Cardiac muscle cell (in vitro differentiated cells and primary cell): ENCODE measurements around the gene TSGA10IP. TPM values are rescaled to one million over a fixed set of nuclear protein-coding genes. Genes with fewer than 3 reads are reported as not detected.

Experiments used
- DNase-seq, 2 donors: peaks; one replicate each; pipeline versions ENCODE4 v3.0.0 to v3.0.0-alpha.2; 2010 to 2017; ENCODE audit warnings: low read depth in 1 of 2, low spot score in 1 of 2
- H3K27ac ChIP-seq: fragments of 200-600 bp; sonication (generic); 2 replicates; pipeline ENCODE4 v1.5.1; 2016
- H3K27me3 ChIP-seq: fragments of 200-600 bp; sonication (generic); 2 replicates; pipeline ENCODE4 v1.6.0; 2016; ENCODE audit warnings: control low read depth
- H3K36me3 ChIP-seq: fragments of 200-600 bp; sonication (generic); 2 replicates; pipeline ENCODE4 v1.5.1; 2016; ENCODE audit warnings: control low read depth
- H3K4me1 ChIP-seq: fragments of 200-600 bp; sonication (generic); 2 replicates; pipeline ENCODE4 v1.8.1; 2017; ENCODE audit warnings: low read depth, mild to moderate bottlenecking, mixed run types
- H3K4me3 ChIP-seq: fragments of 200-600 bp; sonication (generic); 2 replicates; pipeline ENCODE4 v1.5.1; 2016; ENCODE audit warnings: mild to moderate bottlenecking
- H3K9me3 ChIP-seq: fragments of 200-600 bp; sonication (generic); 2 replicates; pipeline ENCODE4 v1.5.1; 2017; ENCODE audit warnings: low read depth, mild to moderate bottlenecking, control low read depth
- CTCF ChIP-seq: IDR thresholded peaks from 2 replicates; pipeline ENCODE4 v1.5.1; 2012; ENCODE audit warnings: low read depth, mild to moderate bottlenecking, low read length
- polyA plus RNA-seq: library from polyadenylated mRNA; unstranded; fragments of >200 nt; fragmentation: Nextera tagmentation; extraction: Ambion mirVana; gene quantifications from 2 replicates; pipeline ENCODE4 v1.2.1, GENCODE V29; 2016
- total RNA-seq: library from RNA; depleted of rRNA; stranded (reverse); fragments of >200 nt; gene quantifications from 2 replicates; pipeline ENCODE4 v1.2.3, GENCODE V29; 2016

TSGA10IP gene
- total and polyA plus RNA-seq, 2 experiments from 2014 or later, result 1.0 to 1.1 TPM

DNA sequence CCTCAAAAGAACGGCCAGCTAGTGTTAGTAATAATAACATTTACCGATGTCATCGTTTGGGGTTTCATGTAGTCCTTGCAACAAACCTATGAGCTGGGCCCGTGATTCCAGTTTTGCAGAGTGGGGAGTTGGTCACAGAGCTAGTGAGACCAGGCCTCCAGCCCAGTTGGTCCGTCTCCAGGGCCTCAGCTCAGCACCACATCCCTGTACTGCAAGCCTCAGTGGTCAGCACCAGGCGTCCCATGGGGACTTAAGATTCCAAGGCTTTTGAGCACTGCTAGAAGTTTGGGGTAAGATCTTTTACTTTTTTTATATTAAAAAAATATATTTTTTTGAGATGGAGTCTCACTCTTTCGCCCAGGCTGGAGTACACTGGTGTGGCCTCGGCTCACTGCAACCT lies 1.1 kb upstream of the TSGA10IP start:
- no peaks in the 10 kb centered on the region for H3K4me1 ChIP-seq
- H3K27ac ChIP-seq, result no peak overlapping the region
- no peaks in the 10 kb centered on the region for H3K36me3 ChIP-seq
- no peak for TF ChIP-seq CTCF
- H3K4me3 ChIP-seq, result no peak overlapping the region
- DNase-seq, result no peak
- H3K9me3 ChIP-seq, result no peaks in the 10 kb centered on the region
- H3K27me3 ChIP-seq, result no peaks in the 10 kb centered on the region

DNA sequence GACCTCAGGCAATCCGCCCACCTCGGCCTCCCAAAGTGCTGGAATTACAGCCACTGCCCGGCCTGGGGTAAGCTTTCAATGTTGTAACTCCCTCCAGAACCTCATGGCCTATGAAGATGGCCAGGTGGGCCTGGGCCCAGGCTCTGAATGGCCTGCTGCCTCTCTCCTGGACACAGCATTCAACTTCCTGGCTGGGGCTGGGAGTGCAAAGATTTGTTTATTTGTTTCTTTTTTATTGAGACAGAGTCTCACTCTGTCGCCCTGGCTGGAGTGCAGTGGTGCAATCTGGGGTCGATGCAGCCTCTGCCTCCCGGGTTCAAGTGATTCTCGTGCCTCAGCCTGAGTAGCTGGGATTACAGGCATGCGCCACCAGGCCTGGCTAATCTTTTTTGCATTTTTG lies 513 bp upstream of the TSGA10IP start:
- Histone ChIP-seq H3K9me3 (no peaks in the 10 kb centered on the region), H3K27me3 (no peaks in the 10 kb centered on the region), H3K36me3 (no peaks in the 10 kb centered on the region), H3K27ac (no peak overlapping the region), H3K4me1 (no peaks in the 10 kb centered on the region), H3K4me3 (no peak overlapping the region)
- no peak for DNase-seq
- no peak for TF ChIP-seq CTCF

- H3K4me3 ChIP-seq, result no peak overlapping the region
Observed at GRCh38 chr11:65945941-65946558, 770 bp downstream of the TSGA10IP start.

GRCh38 chr11:65946655-65947054 lies 1.4 kb downstream of the TSGA10IP start:
- H3K4me1 ChIP-seq, result no peaks in the 10 kb centered on the region
- H3K36me3 ChIP-seq, result no peaks in the 10 kb centered on the region
- H3K9me3 ChIP-seq, result no peaks in the 10 kb centered on the region
- no peak for TF ChIP-seq CTCF
- no peak for DNase-seq
- no peak overlapping the region for H3K4me3 ChIP-seq
- no peaks in the 10 kb centered on the region for H3K27me3 ChIP-seq
- no peak overlapping the region for H3K27ac ChIP-seq

More at GRCh38 chr11:65945941-65946558, 770 bp downstream of the TSGA10IP start:
- Histone ChIP-seq H3K36me3 (no peaks in the 10 kb centered on the region), H3K27ac (no peak overlapping the region), H3K27me3 (no peaks in the 10 kb centered on the region), H3K4me1 (no peaks in the 10 kb centered on the region), H3K9me3 (no peaks in the 10 kb centered on the region)
- no peak for DNase-seq
- no peak for TF ChIP-seq CTCF

DNA sequence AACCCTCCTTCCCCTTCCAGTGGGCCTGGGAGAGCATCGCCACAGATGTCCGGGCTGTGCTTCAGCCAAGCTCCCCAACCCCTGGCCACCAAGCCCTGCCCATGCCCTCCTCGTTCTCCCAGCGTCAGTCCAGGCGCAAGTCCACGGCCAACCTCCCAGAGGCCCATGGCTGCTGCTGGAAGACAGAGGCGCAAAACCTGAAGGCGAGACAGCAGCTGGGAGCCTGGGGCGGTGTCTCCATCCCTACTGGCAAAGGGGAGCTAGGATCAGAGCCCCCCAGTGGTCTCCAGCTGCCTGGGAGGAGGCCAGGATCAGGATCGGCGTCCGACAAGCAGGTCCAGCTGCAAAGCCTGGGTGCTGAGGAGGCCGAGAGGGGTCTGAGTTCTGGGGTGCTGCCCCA lies 1.9 kb downstream of the TSGA10IP start:
- no peaks in the 10 kb centered on the region for H3K4me1 ChIP-seq
- no peaks in the 10 kb centered on the region for H3K36me3 ChIP-seq
- no peaks in the 10 kb centered on the region for H3K27me3 ChIP-seq
- no peaks in the 10 kb centered on the region for H3K9me3 ChIP-seq
- DNase-seq, result no peak
- H3K4me3 ChIP-seq, result no peak overlapping the region
- no peak for TF ChIP-seq CTCF
- no peak overlapping the region for H3K27ac ChIP-seq
